NT2/D1 (cell line): ENCODE measurements around the gene FITM1.

Experiments
- DNase-seq: peaks from one replicate; pipeline ENCODE4 v3.0.0-alpha.2; 2011; ENCODE audit warnings: low read depth, low spot score
- H3K27me3 ChIP-seq: 2 replicates; pipeline ENCODE4 v1.6.0; 2011; ENCODE audit warnings: mild to moderate bottlenecking; ENCODE audit not compliant: insufficient read length, insufficient read depth
- H3K36me3 ChIP-seq: 2 replicates; pipeline ENCODE4 v1.6.1; 2011; ENCODE audit warnings: mild to moderate bottlenecking, low read length, mixed read lengths; ENCODE audit not compliant: insufficient read depth, insufficient read length
- H3K4me1 ChIP-seq: 2 replicates; pipeline ENCODE4 v1.5.1; 2011; ENCODE audit not compliant: insufficient read depth, insufficient read length
- H3K4me3 ChIP-seq: 2 replicates; pipeline ENCODE4 v1.5.1; 2011; ENCODE audit warnings: low read depth; ENCODE audit not compliant: insufficient read length
- H3K9ac ChIP-seq: 2 replicates; pipeline ENCODE4 v1.6.0; 2011; ENCODE audit warnings: low read depth; ENCODE audit not compliant: insufficient read length
- H3K9me3 ChIP-seq: 2 replicates; pipeline ENCODE4 v1.5.1; 2011; ENCODE audit warnings: mild to moderate bottlenecking, low read length; ENCODE audit not compliant: insufficient read depth
- SUZ12 ChIP-seq: IDR thresholded peaks from 2 replicates; pipeline ENCODE4 v1.6.1; 2011; ENCODE audit not compliant: insufficient read length, insufficient read depth; ENCODE audit errors: extremely low read depth
- YY1 ChIP-seq: IDR thresholded peaks from 2 replicates; pipeline ENCODE4 v1.6.1; 2011; ENCODE audit not compliant: insufficient read length, insufficient read depth
- ZNF274 ChIP-seq: IDR thresholded peaks from 2 replicates; pipeline ENCODE4 v1.6.1; 2011; ENCODE audit warnings: mild to moderate bottlenecking, low read depth, low read length

Gene FITM1

GRCh38 chr14:24178399-24179178 lies 48.1 kb downstream of the FITM1 start:
- no peak for DNase-seq
- no peaks in the 10 kb centered on the region for H3K27me3 ChIP-seq
- H3K4me1 ChIP-seq = no peaks in the 10 kb centered on the region
- H3K9me3 ChIP-seq = no peaks in the 10 kb centered on the region
- TF ChIP-seq YY1 (no peak), SUZ12 (no peak), ZNF274 (no peak)
- no peak overlapping the region for H3K4me3 ChIP-seq
- H3K36me3 ChIP-seq = peaks cover 67% of the 10 kb centered on the region
- no peak overlapping the region for H3K9ac ChIP-seq

- no peaks in the 10 kb centered on the region for H3K9me3 ChIP-seq
- no peak overlapping the region for H3K4me3 ChIP-seq
- no peaks in the 10 kb centered on the region for H3K27me3 ChIP-seq
- TF ChIP-seq ZNF274 (no peak), YY1 (no peak), SUZ12 (no peak)
- no peaks in the 10 kb centered on the region for H3K4me1 ChIP-seq
- H3K9ac ChIP-seq = no peak overlapping the region
- H3K36me3 ChIP-seq = peaks cover 75% of the 10 kb centered on the region
- no peak for DNase-seq
These were observed 49.0 kb downstream of the FITM1 start for GRCh38 chr14:24179294-24179960.

GRCh38 chr14:24179961-24180796 lies 49.7 kb downstream of the FITM1 start:
- no peak for DNase-seq
- Histone ChIP-seq H3K9ac (no peak overlapping the region), H3K36me3 (peaks cover 83% of the 10 kb centered on the region), H3K9me3 (no peaks in the 10 kb centered on the region), H3K27me3 (no peaks in the 10 kb centered on the region), H3K4me3 (no peak overlapping the region), H3K4me1 (no peaks in the 10 kb centered on the region)
- TF ChIP-seq ZNF274 (no peak), YY1 (no peak), SUZ12 (no peak)

- Histone ChIP-seq H3K9ac (peak overlapping the region; percentile 1), H3K9me3 (no peaks in the 10 kb centered on the region), H3K4me1 (no peaks in the 10 kb centered on the region), H3K4me3 (no peak overlapping the region), H3K27me3 (no peaks in the 10 kb centered on the region), H3K36me3 (peaks cover 96% of the 10 kb centered on the region)
- DNase-seq = no peak
- TF ChIP-seq ZNF274 (no peak), SUZ12 (no peak), YY1 (no peak)
These were observed 51.1 kb downstream of the FITM1 start for GRCh38 chr14:24181371-24182077.
